DND-41 (cell line): ENCODE data around the gene GADD45G.

Experiments
- EZH2 ChIP-seq: IDR thresholded peaks from 3 replicates; pipeline ENCODE4 v1.6.1; 2012; ENCODE audit warnings: borderline replicate concordance, low read depth, mild to moderate bottlenecking, moderate library complexity, low read length, inconsistent platforms; ENCODE audit not compliant: severe bottlenecking
- TF ChIP-seq, protein P1 (sequence below): IDR thresholded peaks from 2 replicates; pipeline ENCODE4 v1.5.1; 2012; ENCODE audit warnings: borderline replicate concordance, low read length, moderate library complexity, mild to moderate bottlenecking; ENCODE audit not compliant: poor library complexity, severe bottlenecking; ENCODE audit errors: extremely low read depth

GRCh38 chr9:89603767-89604665 is 796 bp upstream of the GADD45G start:
- TF ChIP-seq, protein P1, sequence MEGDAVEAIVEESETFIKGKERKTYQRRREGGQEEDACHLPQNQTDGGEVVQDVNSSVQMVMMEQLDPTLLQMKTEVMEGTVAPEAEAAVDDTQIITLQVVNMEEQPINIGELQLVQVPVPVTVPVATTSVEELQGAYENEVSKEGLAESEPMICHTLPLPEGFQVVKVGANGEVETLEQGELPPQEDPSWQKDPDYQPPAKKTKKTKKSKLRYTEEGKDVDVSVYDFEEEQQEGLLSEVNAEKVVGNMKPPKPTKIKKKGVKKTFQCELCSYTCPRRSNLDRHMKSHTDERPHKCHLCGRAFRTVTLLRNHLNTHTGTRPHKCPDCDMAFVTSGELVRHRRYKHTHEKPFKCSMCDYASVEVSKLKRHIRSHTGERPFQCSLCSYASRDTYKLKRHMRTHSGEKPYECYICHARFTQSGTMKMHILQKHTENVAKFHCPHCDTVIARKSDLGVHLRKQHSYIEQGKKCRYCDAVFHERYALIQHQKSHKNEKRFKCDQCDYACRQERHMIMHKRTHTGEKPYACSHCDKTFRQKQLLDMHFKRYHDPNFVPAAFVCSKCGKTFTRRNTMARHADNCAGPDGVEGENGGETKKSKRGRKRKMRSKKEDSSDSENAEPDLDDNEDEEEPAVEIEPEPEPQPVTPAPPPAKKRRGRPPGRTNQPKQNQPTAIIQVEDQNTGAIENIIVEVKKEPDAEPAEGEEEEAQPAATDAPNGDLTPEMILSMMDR, result peak; percentile 43
- no peak for TF ChIP-seq EZH2
